Fibroblast of lung (primary cell): ENCODE measurements around the gene RIN3.

Experiments used
- CTCF ChIP-seq, 2 donors: IDR thresholded peaks in 1 of 2; conservative IDR thresholded peaks in 1 of 2; 1 replicate in 1 of 2; 2 replicates in 1 of 2; pipeline ENCODE4 v1.5.1; 2011 to 2012; ENCODE audit warnings: low read length in 2 of 2, control low read depth in 1 of 2, inconsistent platforms in 1 of 2, low read depth in 1 of 2, mild to moderate bottlenecking in 1 of 2
- EZH2 ChIP-seq: IDR thresholded peaks from 2 replicates; pipeline ENCODE4 v1.5.1; 2012; ENCODE audit warnings: low read length, control low read depth, mild to moderate bottlenecking; ENCODE audit errors: missing control alignments

- TF ChIP-seq CTCF (conservative IDR thresholded peaks at IDR 0.05 in 1 of 2, IDR thresholded peaks at IDR 0.05 in 1 of 2; ENCODE audit: low read depth in 1 of 2, low read length in 2 of 2) (no peak), EZH2 (no peak)
These were observed 26.0 kb upstream of the RIN3 start for GRCh38 chr14:92487513-92488133.
